ENCODE results near the gene OOSP4B.

Gene OOSP4B

GRCh38 chr11:59992425-59992824 lies 24.6 kb upstream of the OOSP4B start:
- no peak for TF ChIP-seq CEBPB (IDR thresholded peaks at IDR 0.05)
- TF ChIP-seq TEAD4 (IDR thresholded peaks at IDR 0.05), result no peak
- no peak for TF ChIP-seq NFIC (IDR thresholded peaks at IDR 0.05)
- no peak for TF ChIP-seq MAX (IDR thresholded peaks at IDR 0.05)
- TF ChIP-seq ZBTB7A (IDR thresholded peaks at IDR 0.05; ENCODE audit: low read depth), result no peak
- TF ChIP-seq REST (IDR thresholded peaks at IDR 0.05; ENCODE audit: low read depth), result no peak
- no peak for TF ChIP-seq FOXM1 (IDR thresholded peaks at IDR 0.05; ENCODE audit: borderline replicate concordance, low read depth)
- no peak for TF ChIP-seq YY1 (IDR thresholded peaks at IDR 0.05; ENCODE audit: low read depth)
- TF ChIP-seq CREB1 (IDR thresholded peaks at IDR 0.05; ENCODE audit: low read depth), result no peak
- TF ChIP-seq EGR1 (IDR thresholded peaks at IDR 0.05), result no peak
- TF ChIP-seq TAF1 (IDR thresholded peaks at IDR 0.05; ENCODE audit: low read depth), result no peak
- no peak for TF ChIP-seq RAD21 (IDR thresholded peaks at IDR 0.05; ENCODE audit: low read depth)
- no peak for TF ChIP-seq USF1 (IDR thresholded peaks at IDR 0.05)
- no peak for TF ChIP-seq TCF12 (IDR thresholded peaks at IDR 0.05; ENCODE audit: low read depth)
- TF ChIP-seq EP300 (IDR thresholded peaks at IDR 0.05; ENCODE audit: borderline replicate concordance), result no peak

GRCh38 chr11:59997800-59998199 lies 19.2 kb upstream of the OOSP4B start:
- TF ChIP-seq NFIC (IDR thresholded peaks at IDR 0.05), result no peak
- no peak for TF ChIP-seq CEBPB (IDR thresholded peaks at IDR 0.05)
- TF ChIP-seq USF1 (IDR thresholded peaks at IDR 0.05), result no peak
- TF ChIP-seq EGR1 (IDR thresholded peaks at IDR 0.05), result no peak

- TF ChIP-seq FOXM1 (IDR thresholded peaks at IDR 0.05; ENCODE audit: borderline replicate concordance, low read depth) (no peak), USF1 (IDR thresholded peaks at IDR 0.05) (no peak), TEAD4 (IDR thresholded peaks at IDR 0.05) (no peak), MAX (IDR thresholded peaks at IDR 0.05) (no peak), TAF1 (IDR thresholded peaks at IDR 0.05; ENCODE audit: low read depth) (no peak), YY1 (IDR thresholded peaks at IDR 0.05; ENCODE audit: low read depth) (no peak), NFIC (IDR thresholded peaks at IDR 0.05) (no peak), CREB1 (IDR thresholded peaks at IDR 0.05; ENCODE audit: low read depth) (no peak), REST (IDR thresholded peaks at IDR 0.05; ENCODE audit: low read depth) (no peak), TCF12 (IDR thresholded peaks at IDR 0.05; ENCODE audit: low read depth) (no peak), EGR1 (IDR thresholded peaks at IDR 0.05) (no peak), EP300 (IDR thresholded peaks at IDR 0.05; ENCODE audit: borderline replicate concordance) (no peak), CEBPB (IDR thresholded peaks at IDR 0.05) (no peak), ZBTB7A (IDR thresholded peaks at IDR 0.05; ENCODE audit: low read depth) (no peak), RAD21 (IDR thresholded peaks at IDR 0.05; ENCODE audit: low read depth) (no peak)
Measured at GRCh38 chr11:59999691-60000090, 17.3 kb upstream of the OOSP4B start.

- TF ChIP-seq REST (IDR thresholded peaks at IDR 0.05; ENCODE audit: low read depth), result no peak
- TF ChIP-seq TEAD4 (IDR thresholded peaks at IDR 0.05), result no peak
- TF ChIP-seq CEBPB (IDR thresholded peaks at IDR 0.05), result no peak
- TF ChIP-seq CREB1 (IDR thresholded peaks at IDR 0.05; ENCODE audit: low read depth), result no peak
- TF ChIP-seq NFIC (IDR thresholded peaks at IDR 0.05), result no peak
- TF ChIP-seq ZBTB7A (IDR thresholded peaks at IDR 0.05; ENCODE audit: low read depth), result no peak
- TF ChIP-seq TAF1 (IDR thresholded peaks at IDR 0.05; ENCODE audit: low read depth), result no peak
- TF ChIP-seq USF1 (IDR thresholded peaks at IDR 0.05), result no peak
- no peak for TF ChIP-seq RAD21 (IDR thresholded peaks at IDR 0.05; ENCODE audit: low read depth)
- TF ChIP-seq YY1 (IDR thresholded peaks at IDR 0.05; ENCODE audit: low read depth), result no peak
- no peak for TF ChIP-seq EP300 (IDR thresholded peaks at IDR 0.05; ENCODE audit: borderline replicate concordance)
- TF ChIP-seq MAX (IDR thresholded peaks at IDR 0.05), result no peak
- no peak for TF ChIP-seq FOXM1 (IDR thresholded peaks at IDR 0.05; ENCODE audit: borderline replicate concordance, low read depth)
Measured at GRCh38 chr11:60003729-60004128, 13.3 kb upstream of the OOSP4B start.
